Stimulated activated CD4-positive, alpha-beta T cell treated with anti-CD3 and anti-CD28 coated beads, TNF-alpha, amount 100 ng/mL, for 48 hours (primary cell): ENCODE results near the gene LRP1B.

Experiments
- DNase-seq, 3 donors: peaks; one replicate each; pipeline ENCODE4 v3.0.0-alpha.2; 2020; ENCODE audit warnings: low read depth in 3 of 3

Gene LRP1B

DNA sequence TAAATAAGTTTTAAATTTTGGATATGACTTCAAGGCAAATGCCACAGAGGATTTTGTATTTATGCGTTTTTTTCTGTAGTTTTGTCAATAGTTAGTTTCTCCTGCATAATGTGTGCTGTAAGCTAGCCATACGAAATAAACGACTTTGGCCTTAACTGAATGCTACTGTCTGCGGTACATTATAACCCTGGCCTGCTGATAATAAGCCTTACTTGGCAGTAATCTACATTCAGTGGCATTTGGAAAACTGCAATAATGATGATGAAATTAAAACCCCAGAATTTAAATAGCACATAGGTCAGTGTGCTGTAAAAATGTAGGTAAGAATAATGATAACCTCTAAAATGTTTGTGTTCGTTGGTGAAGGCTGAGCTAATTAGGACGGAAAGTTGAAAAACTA lies 88.8 kb downstream of the LRP1B start:
- no peak for DNase-seq

DNA sequence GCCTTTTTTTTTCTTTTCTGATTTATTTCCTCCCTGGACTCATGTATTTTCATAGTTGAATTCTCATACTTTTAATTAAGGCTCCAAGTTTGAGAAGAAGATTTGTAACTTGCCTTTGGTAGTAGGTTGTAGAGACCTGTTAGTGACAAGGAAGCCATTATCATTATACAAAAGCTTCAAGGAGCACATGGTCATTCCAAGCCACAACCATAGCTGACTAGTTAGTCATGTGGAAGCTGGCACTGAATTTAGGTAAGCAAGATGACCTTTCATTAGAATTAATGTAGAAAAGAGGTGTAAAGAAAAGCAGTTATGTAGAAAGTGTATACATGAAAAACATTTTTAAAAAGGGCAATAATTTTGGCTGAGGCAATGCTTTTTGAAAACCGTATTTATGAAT lies 89.7 kb downstream of the LRP1B start:
- no peak for DNase-seq

DNA sequence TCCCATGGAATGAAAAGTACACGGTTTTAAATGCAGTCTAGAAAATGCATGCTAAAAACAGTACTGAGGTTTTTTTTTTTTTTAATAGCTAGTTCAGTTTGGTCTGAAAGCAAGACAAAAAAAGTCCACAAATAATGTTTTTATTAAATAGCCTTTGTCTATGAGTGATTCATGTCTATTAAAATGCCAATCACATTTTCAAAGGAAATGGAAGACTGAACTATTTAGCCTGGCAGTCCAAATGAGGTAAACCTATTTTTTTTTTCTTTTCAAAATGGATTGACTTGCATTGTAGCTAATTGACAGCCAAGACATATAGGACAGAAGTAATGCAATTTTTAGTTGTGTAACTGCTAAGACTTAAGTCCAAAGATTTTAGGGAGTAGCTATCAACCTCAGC lies 90.3 kb downstream of the LRP1B start:
- no peak for DNase-seq

DNA sequence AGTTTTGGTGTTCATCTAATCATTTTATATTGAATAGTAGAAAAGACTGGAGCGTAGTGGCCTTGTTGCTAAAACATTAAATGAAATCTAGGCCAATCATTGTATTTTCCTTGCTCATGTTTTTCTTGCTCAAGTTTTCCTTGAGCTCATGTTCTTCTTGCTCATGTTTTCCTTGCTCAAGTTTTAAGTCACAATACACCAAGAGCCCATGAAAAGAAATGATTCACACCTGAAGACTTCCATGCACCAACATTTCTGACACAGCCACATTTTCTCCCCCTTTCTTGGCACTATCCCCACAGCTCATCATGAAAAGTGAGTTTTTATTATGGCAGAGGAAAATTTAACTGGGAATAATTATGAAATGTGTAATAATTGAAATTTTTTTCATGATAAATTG lies 92.0 kb downstream of the LRP1B start:
- no peak for DNase-seq

DNA sequence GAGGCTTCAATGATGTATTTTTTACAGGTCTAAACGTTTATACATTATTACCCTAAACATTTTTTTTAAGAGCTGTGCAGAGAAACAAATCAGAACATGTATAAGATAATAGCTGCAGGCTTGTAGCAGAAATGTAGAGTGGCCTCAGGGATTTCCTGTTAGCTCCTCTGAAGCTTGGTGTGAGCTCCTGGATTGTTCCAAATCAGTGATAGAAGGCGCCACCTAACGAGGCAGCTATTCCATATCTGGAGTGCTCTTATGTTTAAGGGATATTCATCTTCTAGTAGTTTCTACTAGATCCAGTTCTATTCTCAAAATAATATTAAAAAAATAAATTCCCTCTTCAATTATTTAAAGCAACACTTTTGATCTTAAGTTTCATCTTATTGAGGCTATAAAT lies 93.1 kb downstream of the LRP1B start:
- no peak for DNase-seq

DNA sequence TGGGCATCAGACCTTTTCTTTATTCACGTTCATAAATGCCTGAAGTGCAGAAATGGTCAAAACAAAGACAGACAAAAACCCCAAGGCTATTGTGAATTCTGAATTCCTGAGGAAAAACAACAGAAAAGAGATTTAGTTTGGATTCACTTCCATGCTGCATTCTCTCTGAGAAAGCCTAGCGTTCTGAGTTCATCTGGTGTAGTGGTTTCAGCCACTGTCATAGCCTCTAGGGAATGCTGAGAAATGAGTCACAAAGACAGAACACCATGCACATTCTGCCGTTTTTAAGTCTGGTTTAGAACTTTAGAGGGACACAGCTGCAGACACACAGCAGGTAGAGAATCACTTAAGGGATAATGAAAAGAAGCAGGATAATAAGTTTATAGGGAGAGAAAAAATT lies 93.8 kb downstream of the LRP1B start:
- DNase-seq: no peak

DNA sequence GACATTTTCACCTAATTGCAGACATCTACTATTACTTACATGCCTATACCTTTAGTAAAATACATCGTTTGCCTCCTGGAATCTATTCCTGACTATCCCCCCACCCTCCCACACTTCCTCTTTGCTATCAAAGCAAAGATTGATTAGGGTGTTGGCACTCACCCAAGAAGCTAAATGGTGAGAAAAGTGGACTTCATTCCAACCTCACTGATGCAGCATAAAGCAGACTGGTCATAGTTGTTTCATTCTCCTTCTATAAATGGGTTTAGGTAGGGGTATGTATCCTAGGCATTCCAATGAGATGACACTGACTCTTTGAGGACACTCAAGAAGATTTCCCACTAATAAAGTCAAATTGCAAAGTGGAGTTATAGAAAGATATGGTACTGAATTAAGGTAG lies 97.4 kb downstream of the LRP1B start:
- no peak for DNase-seq

DNA sequence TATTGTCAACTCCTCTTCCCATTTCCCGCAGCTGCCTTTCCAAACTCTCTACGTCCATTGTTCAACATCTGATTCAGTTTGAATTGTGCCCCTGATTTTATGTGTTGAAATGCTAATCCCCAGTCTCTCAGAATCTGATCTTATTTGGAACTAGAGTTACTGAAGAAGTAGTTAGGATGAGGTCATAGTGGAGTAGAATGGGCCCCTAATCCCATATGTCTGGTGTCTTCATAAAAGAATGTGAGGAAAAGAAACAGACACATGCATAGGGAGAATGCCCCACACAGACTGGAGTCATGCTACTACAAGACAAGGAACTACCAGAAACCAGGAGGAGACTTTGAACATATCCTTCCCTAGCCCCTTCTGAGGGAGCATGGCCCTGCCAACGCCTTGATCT lies 99.2 kb downstream of the LRP1B start:
- DNase-seq: no peak

DNA sequence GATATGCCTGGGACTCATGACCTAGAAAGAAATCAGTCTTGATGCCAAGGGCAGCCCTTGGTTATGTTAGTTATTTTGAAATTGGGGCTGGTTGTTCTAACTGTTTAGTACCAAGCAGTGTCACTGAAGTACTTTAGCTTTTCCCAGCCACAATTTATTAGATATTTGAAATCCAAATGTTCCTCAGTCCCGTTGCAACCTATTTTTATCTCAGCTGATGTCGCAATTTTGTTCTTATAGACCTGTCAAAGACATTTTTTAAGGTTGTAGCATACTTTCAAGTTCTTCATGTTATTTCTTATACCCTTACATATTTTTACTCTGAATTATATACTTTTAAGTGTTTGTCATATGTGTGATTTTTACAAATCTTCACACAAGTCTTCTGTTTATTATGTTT lies 100.1 kb downstream of the LRP1B start:
- no peak for DNase-seq

DNA sequence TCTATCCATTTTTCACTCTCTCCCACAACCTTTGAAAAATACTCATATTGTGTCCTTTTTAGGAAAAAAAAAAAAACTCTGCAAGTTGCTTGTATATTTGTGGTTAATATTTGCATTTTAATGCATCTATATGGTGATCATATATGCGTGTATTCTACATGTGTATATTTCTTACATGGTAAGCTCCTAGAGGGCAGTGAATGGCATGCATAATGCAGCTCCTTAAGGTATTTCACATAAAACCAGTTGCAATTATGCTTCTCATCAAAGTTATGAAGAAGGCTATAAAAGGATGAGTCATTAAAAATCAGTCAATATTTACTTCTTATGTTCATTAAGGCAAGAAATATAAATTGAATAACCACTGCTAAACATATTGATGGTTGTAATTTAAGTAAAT lies 100.8 kb downstream of the LRP1B start:
- DNase-seq: no peak

DNA sequence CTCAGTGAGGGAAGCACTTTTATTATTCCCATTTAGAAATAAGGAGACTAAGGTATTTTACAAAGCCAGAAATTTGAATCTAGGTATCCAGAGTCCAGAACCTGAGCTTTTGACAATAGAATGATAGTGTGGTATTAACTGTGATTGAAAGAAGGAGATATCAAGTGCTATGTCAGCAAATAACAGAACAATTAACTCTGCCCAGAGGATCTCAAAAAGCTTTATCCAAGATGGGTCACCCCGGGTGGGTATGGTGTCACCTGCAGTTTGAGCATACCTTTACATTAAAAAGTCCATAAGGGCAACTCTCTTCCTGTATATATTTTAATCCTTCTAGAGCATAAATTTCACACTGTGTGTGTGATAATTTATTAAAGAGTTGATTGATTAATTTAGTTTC lies 105.4 kb downstream of the LRP1B start:
- DNase-seq: no peak

DNA sequence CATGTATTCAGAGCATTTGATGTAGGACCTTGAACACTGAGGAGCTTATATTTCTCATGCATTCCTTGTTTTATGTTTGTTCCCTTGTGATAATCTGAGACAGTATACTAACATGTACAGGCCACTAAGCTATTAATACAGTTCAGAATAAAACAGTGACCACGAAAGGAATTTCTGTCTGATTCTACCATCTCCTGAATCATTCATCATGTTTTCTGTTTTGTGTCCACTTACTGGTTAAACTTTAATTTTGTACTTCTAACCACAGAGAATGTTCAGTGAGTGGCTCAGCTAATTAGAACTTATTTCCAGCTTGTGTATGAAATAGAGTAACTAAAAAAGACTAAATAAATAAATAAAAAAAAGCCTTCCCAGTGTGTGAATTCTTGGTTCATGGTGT lies 110.4 kb downstream of the LRP1B start:
- DNase-seq: no peak

DNA sequence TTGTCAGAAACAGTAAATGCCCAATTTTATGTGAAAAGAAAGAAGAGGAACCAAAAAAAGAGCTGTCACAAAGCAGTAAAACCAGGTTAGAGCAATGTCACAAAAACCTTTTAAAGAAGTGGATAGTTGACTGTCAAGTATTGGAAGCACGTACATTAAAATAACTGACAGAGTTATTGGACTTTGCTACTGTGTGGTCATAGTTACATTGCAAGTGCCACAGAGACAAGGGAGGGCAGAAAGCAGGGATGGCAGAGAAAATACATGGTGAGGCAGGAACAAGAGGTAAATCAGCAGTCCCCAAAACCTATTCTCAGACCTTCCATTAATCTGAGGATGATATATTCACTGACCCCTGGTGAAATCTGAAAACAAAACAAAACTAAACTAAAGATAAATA lies 116.3 kb downstream of the LRP1B start:
- DNase-seq: no peak

DNA sequence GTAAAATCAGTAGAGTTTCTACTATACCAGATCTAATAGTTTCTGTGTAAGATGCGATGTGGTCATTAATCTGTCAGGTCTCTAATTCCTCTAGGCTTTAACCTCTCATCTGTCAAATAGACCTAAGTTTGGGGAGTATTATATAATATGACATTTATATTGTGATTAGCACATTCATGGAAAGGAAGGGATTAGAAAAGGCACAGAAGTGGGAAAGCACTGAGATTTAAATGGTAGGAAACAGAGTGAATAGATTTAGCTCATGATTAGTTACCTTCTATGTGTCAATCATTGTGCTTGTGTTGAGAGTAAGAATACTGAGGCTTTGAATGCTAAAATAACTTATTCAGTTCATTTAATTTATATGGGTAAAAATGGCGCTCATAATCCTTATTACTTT lies 118.0 kb downstream of the LRP1B start:
- DNase-seq: no peak

DNA sequence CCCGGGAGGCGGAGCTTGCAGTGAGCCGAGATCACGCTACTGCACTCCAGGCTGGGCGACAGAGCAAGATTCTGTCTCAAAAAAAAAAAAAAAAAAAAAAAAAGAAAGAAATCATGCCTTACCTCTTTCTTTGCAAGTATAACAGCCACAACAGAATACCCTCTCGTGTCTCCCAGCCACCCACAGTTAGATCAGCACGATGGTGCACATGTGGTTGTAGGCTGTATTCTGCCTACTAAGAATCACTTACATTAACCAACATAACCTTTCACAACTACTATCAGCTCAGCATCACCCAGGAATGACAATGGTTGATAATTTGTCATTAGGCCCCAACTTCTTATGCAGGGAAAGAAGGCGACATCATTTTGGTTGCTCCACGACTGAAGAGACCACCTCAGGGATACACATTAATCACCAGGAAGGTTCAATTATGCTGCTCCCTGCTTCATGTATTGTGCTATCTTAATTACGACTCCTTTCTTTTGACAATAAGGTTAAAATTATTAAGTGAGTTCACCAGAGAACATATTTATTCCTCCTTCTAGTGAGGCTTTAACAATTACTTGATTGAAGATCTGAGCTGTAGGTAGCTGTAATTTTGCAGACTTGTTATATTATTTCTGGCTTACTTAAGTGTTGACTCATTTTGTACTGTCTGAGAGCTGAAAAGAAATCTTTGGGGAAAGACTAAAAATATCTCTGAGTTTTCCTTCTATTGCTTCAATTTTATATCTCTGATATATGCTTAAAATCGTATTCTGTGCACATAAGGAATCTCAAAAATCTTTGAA lies 120.1 kb downstream of the LRP1B start:
- DNase-seq: no peak

DNA sequence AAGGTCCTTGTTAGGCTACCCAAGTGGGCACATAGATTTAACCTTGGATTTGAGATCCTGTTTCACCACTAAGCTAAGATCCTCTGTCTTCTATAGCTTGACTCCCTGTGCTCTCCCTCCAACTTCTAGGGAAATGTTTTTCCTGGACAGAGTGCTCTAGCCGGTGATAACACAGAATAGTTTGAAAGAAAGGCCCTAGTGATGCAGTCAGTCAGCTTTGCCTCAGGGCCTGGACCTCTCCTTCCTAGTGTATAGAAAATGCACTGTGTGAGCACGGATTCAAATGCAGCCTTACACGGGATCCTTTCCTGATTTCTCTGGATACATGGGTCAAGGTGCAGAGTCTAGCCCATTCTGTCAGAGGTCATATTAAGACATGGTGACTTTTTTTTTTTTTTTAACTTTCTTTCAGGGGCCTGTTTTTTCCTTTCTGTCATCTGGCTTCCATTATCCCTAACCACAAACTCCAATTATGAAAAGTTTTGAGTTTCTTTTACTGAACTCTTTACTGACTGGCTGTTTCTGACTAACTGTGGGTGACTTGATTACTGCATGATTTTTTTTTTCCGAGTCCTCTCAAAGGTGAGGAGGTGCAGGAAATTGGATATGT lies 122.6 kb downstream of the LRP1B start:
- DNase-seq: no peak

DNA sequence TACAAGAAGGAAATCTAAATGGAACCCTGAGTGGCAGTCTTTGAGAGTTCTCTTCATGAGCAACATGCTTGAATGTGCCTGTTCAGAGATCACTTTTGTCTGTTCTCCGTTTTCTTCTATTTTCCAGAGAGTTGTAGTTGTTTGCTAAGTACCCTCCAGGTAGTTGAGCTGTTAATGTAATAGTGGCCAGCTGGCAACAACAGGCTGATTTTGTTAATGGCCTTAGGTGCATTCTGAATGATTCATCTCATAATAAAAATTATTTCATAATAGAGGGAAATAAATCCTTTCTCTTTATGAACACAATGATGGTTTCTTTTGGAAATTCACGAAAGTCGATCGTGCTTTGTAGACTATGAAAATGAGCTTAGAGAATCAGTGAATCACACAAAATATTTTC lies 136.8 kb downstream of the LRP1B start:
- DNase-seq: no peak

DNA sequence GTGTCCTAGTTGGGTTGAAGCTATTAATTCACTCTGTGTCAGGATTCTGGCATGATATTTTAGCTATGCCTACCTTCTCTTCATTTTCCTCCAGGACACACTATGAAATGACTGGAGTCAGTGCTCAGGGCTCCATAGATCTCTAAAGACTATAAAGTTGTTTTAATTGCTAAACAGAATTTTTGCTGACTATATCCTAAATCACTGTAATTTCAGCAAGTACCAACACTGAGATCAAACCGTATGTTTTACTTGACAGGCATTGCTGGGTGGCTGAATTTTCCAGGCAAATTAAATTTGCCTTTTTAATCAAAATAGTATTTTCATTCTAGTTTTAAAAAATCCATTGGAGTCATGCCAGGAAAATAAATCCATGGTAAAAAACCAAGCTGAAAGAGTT lies 138.1 kb downstream of the LRP1B start:
- DNase-seq: no peak

DNA sequence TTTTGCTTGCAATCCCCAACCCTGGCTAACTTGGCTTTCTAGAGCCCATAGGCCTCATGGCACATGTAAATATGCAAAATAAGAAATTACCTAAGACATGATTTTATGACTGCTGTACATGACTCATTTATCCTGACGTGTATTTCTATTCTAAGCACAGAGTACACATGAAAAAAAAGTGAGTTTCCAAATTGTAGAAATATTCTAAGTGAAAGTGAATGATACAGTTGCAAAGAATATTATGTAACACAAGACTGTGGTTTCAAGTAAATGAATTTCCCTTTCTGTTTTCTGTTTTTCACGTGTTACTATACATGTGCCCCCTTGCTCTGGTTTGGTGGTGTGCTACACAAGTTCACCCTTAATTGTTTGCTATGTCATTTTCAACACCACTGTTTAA lies 162.4 kb downstream of the LRP1B start:
- DNase-seq: no peak

DNA sequence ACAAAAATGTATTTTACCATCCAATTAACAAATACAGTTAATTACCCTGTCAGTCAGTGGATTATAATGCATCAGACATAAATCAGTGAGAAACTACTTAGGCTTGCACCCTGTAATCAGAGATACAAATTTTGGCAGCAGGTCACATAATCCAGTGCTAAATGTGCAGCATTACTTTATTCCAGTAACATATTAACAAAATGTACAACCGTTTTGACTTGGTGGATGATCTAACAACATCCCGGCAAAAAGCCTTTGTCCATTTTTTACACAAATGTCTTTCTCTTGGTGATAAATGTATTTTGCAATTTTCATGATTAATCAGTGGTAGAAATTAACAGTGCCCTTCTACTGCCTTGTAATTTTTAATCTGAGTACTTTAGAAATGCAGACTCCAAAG lies 162.8 kb downstream of the LRP1B start:
- no peak for DNase-seq

DNA sequence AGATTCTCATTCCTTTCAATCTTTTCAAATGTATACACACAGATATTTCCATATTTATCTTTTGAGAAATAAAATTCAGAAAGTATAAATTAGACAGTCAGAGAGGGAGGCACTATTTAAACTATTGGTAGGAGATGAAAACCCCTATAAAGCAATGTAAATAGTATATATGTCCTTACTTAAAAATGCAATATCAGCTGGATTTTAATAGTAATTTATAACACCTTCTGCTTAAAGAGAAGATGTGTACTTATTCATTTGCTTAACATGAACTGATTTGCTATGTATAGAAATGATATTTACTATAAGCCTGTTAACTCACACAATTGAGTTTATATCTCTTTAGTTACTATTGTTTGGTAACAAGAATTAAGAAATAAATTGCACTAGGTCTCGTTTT lies 163.3 kb downstream of the LRP1B start:
- DNase-seq: no peak

DNA sequence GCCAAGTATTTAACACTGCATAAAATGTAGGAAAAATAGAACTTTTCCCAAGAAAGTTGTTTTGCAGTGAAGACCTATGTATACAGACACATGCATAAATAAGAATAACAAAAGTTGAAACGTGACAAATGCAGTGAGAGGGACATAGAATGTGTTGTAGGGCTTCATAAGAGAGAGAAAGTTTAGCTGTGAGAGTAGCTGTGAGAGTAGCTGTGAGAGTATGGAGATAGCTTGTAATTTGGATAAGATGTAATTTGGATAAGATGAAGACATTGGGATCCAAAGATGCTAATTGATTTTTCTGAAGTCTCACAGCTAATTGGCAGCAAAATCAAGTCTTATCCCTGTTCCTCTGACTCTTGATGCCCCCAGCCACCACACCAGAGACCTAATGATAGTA lies 170.9 kb downstream of the LRP1B start:
- DNase-seq: no peak

DNA sequence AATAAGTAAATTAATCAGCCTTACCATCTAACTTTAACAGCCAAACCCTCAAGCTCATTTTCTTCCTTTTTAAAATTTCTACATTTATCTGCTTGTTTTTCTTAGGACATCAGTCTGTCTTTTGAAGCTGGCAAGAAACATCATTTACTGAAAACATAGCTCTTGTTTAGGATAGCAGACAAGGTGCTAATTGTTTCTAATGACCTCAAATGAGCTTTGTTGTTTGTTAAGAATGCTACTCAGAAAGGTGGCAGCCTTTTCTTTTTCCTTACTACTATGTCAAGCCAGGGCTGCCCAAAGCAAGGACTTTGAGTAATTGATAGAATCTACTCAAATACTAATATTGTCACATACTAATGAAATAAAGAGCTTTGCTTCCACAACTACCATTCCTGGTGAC lies 171.8 kb downstream of the LRP1B start:
- no peak for DNase-seq
